A673 (cell line): ENCODE measurements around the gene ZNF580.

ENCODE experiments used
- CTCF ChIP-seq: fragments of 300-800, 200-600 bp; sonication (generic); conservative IDR thresholded peaks from 2 replicates; pipeline ENCODE4 v1.5.1; 2017; ENCODE audit warnings: low read depth, mild to moderate bottlenecking, antibody characterized with exemption, low read length, moderate library complexity, mixed read lengths
- EZH2 ChIP-seq: fragments of 200-600 bp; sonication (generic); IDR thresholded peaks from 2 replicates; pipeline ENCODE4 v1.6.1; 2017; ENCODE audit warnings: borderline replicate concordance, low read depth, mild to moderate bottlenecking, mixed read lengths, antibody characterized with exemption, low read length; ENCODE audit not compliant: poor library complexity, severe bottlenecking

- TF ChIP-seq CTCF (no peak), EZH2 (no peak)
Observed at GRCh38 chr19:55621205-55621672, 19.6 kb upstream of the ZNF580 start.
